Measurements from ENCODE around the gene ALDOB.

- no peak for TF ChIP-seq CTCF (IDR thresholded peaks at IDR 0.05; ENCODE audit: low read depth, low read length, poor library complexity, severe bottlenecking)
- TF ChIP-seq EZH2phosphoT487 (IDR thresholded peaks at IDR 0.05; ENCODE audit: borderline replicate concordance, low read length) = no peak
Observed at GRCh38 chr9:101419863-101420262, 15.7 kb downstream of the ALDOB start.
